Limb (tissue), 2 donors: ENCODE results near the gene CCR7.

Experiments
- DNase-seq, 2 donors: peaks; one replicate each; pipeline ENCODE4 v3.0.0-alpha.2; 2016; ENCODE audit errors: extremely low spot score in 2 of 2

The CCR7 gene

GRCh38 chr17:40564883-40565768 is at the start of gene CCR7:
TSS of gene CCR7 (minus strand) at chr17:40565472. CDS start at chr17:40565409, 63 bp downstream.
- DNase-seq = no peak

DNA sequence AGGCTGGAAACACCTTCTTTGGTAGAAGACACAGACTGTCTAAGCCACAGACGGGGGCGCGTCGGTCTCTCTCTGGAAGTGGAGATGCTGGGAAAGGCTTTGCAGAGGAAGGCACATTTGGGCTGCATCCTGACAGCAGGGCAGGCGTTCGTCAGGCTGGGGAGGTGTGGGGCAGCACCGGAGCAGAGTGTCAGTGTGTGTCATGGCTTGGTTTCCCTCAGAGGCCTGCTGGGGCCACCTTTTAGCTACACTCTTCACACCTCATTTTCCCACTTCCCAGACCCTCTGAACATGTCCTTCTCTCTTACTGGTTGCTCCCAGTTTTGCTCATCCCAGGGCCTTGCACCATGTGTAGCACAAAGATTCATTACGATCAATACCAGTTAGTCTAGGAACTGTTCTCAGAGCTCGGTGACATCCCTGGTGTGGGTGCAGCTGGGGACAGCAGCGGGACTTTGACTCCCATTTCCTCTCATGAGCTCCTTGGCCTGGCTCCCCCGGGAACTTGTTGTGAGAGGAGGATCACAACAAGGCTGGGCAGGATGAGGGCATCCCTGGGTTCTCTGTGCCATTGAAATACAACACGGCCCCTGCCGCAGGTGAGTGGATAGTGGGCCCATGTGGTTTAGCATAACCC is 49.3 kb upstream of the CCR7 start:
- DNase-seq = no peak

GRCh38 chr17:40613467-40614154 is 48.3 kb upstream of the CCR7 start:
- DNase-seq = no peak

DNA sequence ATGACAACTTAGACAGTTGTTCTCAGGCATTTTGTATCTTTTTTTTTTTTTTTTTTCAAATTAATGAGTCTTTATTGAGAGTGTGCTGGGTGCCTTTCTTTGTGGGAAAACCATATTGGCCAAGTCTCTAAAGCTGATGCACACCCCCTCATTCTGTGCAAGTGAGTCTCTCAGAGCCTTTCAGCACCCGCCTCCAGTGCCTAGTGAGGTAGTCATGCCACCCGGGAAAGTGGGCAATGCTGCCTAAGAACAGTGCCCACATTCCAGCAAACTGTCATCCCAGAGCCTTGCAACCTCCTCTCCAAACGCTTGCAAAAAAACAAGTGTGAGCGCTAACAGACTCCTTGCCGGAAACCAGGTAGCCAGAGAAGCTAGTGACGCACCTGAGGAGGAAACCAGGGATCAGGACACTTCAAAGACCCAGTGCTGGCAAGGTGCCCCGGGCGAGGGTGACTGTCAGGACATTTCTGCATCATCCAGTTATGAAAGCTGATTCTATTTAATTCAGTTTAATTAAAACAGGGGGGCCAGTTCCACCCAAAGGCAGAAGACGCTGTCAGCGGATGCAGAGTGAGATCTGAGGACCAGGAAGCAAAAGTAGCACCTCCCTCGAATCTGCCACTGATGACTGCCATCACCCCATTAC is 47.5 kb upstream of the CCR7 start:
- no peak for DNase-seq

DNA sequence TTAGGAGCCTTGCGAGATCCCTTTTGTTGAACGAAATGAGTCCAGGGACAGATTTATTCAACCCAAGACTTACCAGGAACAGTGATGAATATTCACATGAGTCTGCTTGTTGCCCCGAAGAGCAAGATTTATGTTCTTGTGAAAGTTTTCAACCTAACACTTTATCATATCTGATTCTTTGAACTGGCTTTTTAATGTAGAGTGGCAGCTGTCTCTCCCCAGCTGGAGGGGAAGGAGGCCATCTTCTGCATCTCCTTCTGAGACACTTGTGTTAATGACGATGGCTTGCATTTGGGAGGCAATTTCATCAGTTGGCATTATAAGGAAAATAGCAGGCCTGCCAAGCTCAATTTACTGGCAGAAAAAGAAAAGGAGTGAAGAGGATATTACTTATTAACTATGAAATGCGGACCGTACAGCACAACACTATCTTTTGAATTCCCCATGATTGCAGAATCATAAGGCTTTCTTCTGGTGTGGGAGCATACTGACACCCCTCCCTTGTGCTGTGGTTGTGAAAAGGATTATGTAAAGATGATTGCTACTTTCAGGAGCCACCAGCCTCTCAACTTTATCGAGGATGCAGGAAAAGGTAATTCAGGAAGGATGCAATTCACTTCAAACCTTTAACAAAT is 46.7 kb upstream of the CCR7 start:
- no peak for DNase-seq

- no peak for DNase-seq
Measured at GRCh38 chr17:40610359-40610758, 45.1 kb upstream of the CCR7 start.

DNA sequence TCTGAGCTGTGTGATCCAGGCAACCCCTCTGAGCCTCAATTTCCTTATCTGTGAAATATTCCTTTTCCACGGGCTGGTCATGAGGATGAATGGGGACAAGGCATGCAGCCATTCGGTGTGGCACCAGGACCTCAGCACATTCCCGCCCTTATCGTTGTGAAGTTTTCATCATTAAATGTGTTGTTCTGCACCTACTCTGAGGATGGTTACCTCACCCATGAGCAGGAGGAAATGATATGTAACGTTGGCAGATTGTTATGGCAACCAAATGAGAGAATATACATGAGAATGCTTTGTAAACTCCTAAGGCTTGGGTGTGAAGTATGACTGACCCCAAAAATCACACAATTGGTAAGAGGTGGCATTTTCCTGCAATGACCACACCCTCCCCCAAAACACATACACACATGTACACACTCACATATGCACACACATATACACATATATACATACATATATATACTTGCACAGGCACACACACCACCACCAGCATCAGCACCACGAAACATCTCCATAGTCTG is 42.8 kb upstream of the CCR7 start:
- DNase-seq = no peak

DNA sequence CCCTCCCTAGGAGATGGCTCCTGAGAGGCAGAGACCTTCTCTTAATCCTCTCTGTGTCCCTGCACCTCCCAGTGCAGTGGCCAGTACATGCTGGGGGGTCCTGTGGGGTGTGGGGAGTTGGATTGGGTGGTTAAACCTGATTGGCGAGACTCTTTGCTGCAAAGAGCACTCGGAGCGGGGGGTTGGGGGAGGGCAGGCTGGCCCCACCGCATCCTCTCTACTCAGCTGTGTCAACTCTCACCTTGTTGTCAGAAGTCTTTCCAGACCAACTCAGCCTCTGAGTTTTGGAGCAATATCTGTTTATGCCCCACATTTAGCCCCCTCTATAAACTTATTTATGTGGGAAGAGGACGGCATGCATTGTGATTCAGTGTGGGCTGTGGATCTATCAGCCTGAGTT is 42.4 kb upstream of the CCR7 start:
- no peak for DNase-seq

DNA sequence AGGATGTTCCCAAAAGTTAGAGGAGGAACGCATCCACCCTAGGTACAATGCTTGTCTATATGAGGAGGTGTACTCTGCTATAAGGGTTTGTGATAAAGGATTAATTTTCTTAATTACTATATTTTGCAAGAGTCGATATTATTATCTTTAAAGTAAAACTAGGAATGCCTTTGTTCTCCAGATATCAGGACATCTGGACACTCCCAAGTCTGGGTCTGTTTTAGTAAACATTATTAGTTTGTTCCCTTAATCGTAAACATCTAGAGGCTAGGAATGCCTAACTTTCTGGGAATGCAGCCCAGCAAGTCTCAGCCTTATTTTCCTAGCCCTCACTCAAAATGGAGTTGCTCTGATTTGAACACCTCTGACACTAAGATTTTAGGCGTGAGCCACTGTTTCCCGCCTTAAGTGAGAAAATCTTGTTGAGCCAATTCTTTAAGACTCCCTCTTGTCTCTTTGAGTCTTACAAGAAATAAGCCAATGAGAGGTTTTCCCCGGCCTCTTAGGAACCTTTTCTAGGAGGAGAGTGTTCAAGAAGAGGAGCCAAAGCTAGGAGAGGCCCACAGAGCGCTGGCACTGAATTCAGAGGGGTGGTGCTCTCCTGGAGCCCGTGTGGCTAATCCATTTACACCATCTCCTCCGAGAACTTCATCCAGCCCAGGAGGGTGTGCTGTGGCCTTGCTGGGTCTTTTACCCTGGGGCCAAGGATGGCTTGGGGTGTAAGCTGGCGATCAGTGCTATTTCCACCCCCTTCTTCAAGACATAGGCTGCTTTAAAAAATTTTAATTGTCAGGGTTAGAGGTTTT is 41.5 kb upstream of the CCR7 start:
- DNase-seq = no peak

DNA sequence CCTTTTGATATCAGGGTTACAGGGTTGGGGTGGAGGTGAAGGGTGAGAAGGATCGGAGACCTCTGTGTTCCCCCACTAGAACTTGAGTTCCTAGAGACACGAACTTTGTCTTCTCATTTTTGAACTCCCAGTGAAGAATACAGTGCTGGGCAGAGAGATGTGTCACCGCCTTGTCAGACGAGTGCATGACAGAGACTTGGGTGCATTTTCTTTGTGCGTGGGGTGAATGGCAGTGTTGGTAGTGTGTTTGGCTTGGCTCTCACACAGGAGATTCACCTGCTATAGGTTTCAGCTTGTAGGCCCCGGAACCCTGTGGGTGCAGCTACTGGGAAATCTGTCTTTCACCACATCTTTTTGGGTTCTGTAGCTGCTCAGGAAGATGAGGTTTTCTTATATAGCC is 40.0 kb upstream of the CCR7 start:
- DNase-seq = no peak

- no peak for DNase-seq
Measured at GRCh38 chr17:40604327-40605080, 39.2 kb upstream of the CCR7 start.

- no peak for DNase-seq
Measured at GRCh38 chr17:40602445-40603443, 37.5 kb upstream of the CCR7 start.

- DNase-seq = no peak
Measured at GRCh38 chr17:40600486-40601046, 35.3 kb upstream of the CCR7 start.

DNA sequence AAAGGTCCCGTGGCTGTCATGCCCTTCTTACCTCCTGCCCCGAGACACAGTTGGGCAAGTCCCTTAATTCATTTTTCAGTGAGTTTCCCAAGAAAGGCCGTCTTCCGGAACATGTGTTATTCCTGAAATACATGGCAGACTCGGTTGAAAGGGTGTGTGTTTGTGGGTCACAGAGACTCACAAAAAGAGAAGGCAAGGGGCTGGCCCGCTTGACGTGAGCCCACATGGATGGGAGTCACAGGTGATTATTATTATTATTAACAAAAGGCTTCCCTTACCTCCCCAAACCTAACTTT is 34.1 kb upstream of the CCR7 start:
- no peak for DNase-seq

GRCh38 chr17:40598619-40599467 is 33.6 kb upstream of the CCR7 start:
- DNase-seq = no peak

DNA sequence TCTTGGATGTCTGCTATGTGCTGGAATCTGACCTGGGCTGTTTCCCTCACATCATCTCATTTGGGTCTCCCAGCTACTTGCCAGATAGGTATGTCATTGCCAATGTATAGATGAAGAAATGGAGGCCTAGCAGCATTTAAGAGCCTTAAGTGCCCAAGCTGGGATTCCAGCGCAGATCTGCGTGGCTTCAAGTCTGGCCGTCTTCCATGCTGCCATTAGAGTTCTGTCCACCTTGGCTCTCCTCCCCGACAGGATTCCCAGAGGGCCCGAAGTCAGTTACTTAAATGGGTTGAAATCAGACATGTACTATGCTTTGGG is 33.0 kb upstream of the CCR7 start:
- no peak for DNase-seq

GRCh38 chr17:40597556-40598300 is 32.5 kb upstream of the CCR7 start:
- DNase-seq = no peak
